ENCODE data around the gene OLIG2. TPM values are rescaled to one million over a fixed set of nuclear protein-coding genes. Genes with fewer than 3 reads are reported as not detected.

Gene OLIG2
- total and polyA plus RNA-seq, 2 donors (not counting 3 experiments of a cell fraction or from before 2014, with no cell fraction given), result not detected

DNA sequence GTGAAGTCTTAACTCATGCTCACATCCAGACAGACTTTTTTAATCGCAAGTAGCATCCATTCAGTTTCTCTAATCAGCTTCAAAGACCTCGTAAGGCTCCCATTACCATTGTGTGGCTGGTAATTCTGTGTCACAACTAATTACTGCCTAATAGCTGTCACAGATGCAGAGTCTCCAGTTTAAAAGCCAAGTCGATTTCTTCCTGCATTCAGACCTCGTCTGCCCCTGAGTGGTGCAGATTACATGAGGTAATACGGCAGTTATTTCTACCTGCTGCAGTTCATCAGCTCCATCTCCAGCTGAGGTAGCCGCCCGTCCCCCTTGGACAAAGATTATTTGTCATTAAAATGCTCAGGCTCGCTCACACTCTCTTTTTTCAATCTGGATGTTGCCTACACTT lies 34.4 kb upstream of the OLIG2 start:
- TF ChIP-seq GATA2 (IDR thresholded peaks at IDR 0.05; ENCODE audit: insufficient read depth, insufficient read length, low read depth, low read length) (no peak), POLR2A (IDR thresholded peaks at IDR 0.05; ENCODE audit: low read depth, low read length) (no peak), MYC (IDR thresholded peaks at IDR 0.05; ENCODE audit: low read depth, low read length) (no peak), POLR2AphosphoS5 (IDR thresholded peaks at IDR 0.05; ENCODE audit: insufficient read depth, low read depth, low read length) (no peak), EZH2 (IDR thresholded peaks at IDR 0.05; ENCODE audit: borderline replicate concordance, low read depth, low read length, severe bottlenecking) (no peak), JUN (IDR thresholded peaks at IDR 0.05; ENCODE audit: borderline replicate concordance, insufficient read depth, insufficient read length, low read depth) (no peak), FOS (IDR thresholded peaks at IDR 0.05; ENCODE audit: borderline replicate concordance, insufficient read depth, low read length) (no peak)
- TF ChIP-seq, protein P1, sequence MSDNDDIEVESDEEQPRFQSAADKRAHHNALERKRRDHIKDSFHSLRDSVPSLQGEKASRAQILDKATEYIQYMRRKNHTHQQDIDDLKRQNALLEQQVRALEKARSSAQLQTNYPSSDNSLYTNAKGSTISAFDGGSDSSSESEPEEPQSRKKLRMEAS (IDR thresholded peaks at IDR 0.05; ENCODE audit: insufficient read depth, insufficient read length), result no peak
- TF ChIP-seq, protein P2, sequence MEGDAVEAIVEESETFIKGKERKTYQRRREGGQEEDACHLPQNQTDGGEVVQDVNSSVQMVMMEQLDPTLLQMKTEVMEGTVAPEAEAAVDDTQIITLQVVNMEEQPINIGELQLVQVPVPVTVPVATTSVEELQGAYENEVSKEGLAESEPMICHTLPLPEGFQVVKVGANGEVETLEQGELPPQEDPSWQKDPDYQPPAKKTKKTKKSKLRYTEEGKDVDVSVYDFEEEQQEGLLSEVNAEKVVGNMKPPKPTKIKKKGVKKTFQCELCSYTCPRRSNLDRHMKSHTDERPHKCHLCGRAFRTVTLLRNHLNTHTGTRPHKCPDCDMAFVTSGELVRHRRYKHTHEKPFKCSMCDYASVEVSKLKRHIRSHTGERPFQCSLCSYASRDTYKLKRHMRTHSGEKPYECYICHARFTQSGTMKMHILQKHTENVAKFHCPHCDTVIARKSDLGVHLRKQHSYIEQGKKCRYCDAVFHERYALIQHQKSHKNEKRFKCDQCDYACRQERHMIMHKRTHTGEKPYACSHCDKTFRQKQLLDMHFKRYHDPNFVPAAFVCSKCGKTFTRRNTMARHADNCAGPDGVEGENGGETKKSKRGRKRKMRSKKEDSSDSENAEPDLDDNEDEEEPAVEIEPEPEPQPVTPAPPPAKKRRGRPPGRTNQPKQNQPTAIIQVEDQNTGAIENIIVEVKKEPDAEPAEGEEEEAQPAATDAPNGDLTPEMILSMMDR (IDR thresholded peaks at IDR 0.05; ENCODE audit: extremely low read depth in 1 of 2, insufficient read depth in 1 of 2, low read depth in 1 of 2, low read length in 2 of 2), result no peak
- dilution Hi-C loops (cut with MboI; ENCODE audit: extremely low pct_ligation_motif_present, low sequenced_read_pairs), result no loop called here
- no peak overlapping the region for H3K4me3 ChIP-seq (replicated peaks in 1 of 3; ENCODE audit: insufficient read depth in 1 of 3, low read depth in 1 of 3, low read length in 3 of 3)
- no peak overlapping the region for H2AFZ ChIP-seq (ENCODE audit: low read depth, low read length)
- H3K79me2 ChIP-seq (ENCODE audit: control insufficient read depth, insufficient read depth, low read length), result no peaks in the 10 kb centered on the region
- BruUV-seq (replicated peaks), result no TSS peak
- no peaks in the 10 kb centered on the region for H4K20me1 ChIP-seq (replicated peaks; ENCODE audit: control insufficient read depth, extremely low read depth, insufficient read depth, low read length)
- FAIRE-seq, result no peak
- no peaks in the 10 kb centered on the region for H3K9me3 ChIP-seq (replicated peaks; ENCODE audit: control insufficient read depth, insufficient read depth, low read length)
- H3K4me2 ChIP-seq (ENCODE audit: insufficient read depth, low read length), result no peak overlapping the region
- no peak for DNase-seq (ENCODE audit: low read depth, low spot score)
- intact Hi-C loops (cut with micrococcal nuclease), result no loop called here
- H3K9ac ChIP-seq (replicated peaks; ENCODE audit: extremely low read depth, insufficient read depth, low read length), result no peak overlapping the region
- peaks cover 13 to 22% of the 10 kb centered on the region in 2 experiments for H3K27me3 ChIP-seq (ENCODE audit: control insufficient read depth in 2 of 2, insufficient read depth in 2 of 2, low read length in 2 of 2)
- POLR2A ChIA-PET, result no interaction called here
- no peaks in the 10 kb centered on the region for H3K9me1 ChIP-seq (replicated peaks; ENCODE audit: control insufficient read depth, extremely low read depth, insufficient read depth, low read length)
- H3K4me1 ChIP-seq (ENCODE audit: control insufficient read depth, extremely low read depth, insufficient read depth, low read length), result no peaks in the 10 kb centered on the region
- H3K36me3 ChIP-seq (ENCODE audit: control insufficient read depth in 2 of 2, extremely low read depth in 1 of 2, insufficient read depth in 2 of 2, low read length in 2 of 2), result no peaks in the 10 kb centered on the region
- no peak overlapping the region for H3K27ac ChIP-seq (ENCODE audit: insufficient read depth, low read depth, low read length)
- CTCF ChIA-PET, result interaction anchor here (1.1 to 8.7 kb wide), 6 partner anchors 9 to 205 kb away, joined by 3 to 279 read pairs (median 4); no protein-coding TSS in a partner anchor

All from endothelial cell of umbilical vein (primary cell).